ENCODE measurements around the gene RELCH. TPM values are rescaled to one million over a fixed set of nuclear protein-coding genes. Genes with fewer than 3 reads are reported as not detected.
A peak's percentile ranks its signal among the peaks of the same experiment; 100 is the strongest.
"Not testable (repeated sequence)": the region's sequence is repeated elsewhere in the genome, so short reads cannot be mapped to it uniquely, and the experiment has no call there.

RELCH gene, protein sequence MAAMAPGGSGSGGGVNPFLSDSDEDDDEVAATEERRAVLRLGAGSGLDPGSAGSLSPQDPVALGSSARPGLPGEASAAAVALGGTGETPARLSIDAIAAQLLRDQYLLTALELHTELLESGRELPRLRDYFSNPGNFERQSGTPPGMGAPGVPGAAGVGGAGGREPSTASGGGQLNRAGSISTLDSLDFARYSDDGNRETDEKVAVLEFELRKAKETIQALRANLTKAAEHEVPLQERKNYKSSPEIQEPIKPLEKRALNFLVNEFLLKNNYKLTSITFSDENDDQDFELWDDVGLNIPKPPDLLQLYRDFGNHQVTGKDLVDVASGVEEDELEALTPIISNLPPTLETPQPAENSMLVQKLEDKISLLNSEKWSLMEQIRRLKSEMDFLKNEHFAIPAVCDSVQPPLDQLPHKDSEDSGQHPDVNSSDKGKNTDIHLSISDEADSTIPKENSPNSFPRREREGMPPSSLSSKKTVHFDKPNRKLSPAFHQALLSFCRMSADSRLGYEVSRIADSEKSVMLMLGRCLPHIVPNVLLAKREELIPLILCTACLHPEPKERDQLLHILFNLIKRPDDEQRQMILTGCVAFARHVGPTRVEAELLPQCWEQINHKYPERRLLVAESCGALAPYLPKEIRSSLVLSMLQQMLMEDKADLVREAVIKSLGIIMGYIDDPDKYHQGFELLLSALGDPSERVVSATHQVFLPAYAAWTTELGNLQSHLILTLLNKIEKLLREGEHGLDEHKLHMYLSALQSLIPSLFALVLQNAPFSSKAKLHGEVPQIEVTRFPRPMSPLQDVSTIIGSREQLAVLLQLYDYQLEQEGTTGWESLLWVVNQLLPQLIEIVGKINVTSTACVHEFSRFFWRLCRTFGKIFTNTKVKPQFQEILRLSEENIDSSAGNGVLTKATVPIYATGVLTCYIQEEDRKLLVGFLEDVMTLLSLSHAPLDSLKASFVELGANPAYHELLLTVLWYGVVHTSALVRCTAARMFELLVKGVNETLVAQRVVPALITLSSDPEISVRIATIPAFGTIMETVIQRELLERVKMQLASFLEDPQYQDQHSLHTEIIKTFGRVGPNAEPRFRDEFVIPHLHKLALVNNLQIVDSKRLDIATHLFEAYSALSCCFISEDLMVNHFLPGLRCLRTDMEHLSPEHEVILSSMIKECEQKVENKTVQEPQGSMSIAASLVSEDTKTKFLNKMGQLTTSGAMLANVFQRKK
- total RNA-seq (2014; rRNA removed; shearing (Covaris generic); ENCODE audit: low replicate concordance), result 17.2 and 31.9 TPM in 2 replicates

DNA sequence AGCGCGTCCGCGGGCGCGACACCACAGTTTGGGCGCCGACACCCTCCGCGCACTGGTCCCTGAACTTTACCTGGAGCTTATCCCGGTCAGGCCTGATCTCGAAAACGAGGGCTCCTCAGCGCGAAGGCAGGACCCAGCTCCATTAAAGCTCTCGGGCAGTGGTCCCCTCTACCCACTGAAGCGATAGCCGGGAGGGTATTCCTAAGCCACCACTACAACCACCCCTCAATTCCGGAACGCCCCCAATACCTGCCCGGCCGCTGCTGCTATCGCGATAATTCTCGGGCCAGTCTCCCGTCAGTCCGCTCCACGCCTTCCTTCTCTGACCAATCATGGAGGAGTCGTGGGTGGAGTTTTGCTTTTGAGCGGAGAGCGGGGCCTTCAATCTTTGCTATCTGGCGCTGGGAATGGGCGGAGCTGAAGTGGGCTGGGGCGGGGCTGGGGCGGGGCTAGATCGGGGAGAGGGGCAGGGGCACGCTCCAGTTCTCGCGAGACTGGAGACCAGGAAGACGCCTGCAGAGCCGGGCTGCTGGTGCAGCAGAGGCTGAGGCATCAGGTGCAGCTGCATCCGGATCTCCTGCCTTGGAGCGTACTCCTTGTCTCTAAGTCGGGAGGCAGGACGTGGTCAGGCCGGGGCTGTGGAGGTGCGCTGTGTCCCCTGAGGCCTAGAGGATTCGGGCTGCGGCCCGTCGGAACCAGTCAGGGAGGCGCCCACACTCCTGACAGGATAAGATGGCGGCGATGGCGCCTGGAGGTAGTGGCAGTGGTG lies at the start of gene RELCH, which contains the start of gene PIGN:
RELCH (plus strand) TSS at position 482 of the 769 bp plus-strand sequence; CDS start at position 733, 251 bp downstream.
PIGN (minus strand) TSS at position 283 of the 769 bp plus-strand sequence. CDS start 25,703 bp downstream, outside the sequence.
- H3K4me3 ChIP-seq, result peak within 1 kb of the TSS; percentile 97
- peak; percentile 94 for DNase-seq
- H3K36me3 ChIP-seq, result no peaks in the 10 kb centered on the region; the same call in 1 of the 2 replicates
- no peaks in the 10 kb centered on the region; the same call in 1 of the 2 replicates for H3K9me3 ChIP-seq
- no peaks in the 10 kb centered on the region for H3K27me3 ChIP-seq

DNA sequence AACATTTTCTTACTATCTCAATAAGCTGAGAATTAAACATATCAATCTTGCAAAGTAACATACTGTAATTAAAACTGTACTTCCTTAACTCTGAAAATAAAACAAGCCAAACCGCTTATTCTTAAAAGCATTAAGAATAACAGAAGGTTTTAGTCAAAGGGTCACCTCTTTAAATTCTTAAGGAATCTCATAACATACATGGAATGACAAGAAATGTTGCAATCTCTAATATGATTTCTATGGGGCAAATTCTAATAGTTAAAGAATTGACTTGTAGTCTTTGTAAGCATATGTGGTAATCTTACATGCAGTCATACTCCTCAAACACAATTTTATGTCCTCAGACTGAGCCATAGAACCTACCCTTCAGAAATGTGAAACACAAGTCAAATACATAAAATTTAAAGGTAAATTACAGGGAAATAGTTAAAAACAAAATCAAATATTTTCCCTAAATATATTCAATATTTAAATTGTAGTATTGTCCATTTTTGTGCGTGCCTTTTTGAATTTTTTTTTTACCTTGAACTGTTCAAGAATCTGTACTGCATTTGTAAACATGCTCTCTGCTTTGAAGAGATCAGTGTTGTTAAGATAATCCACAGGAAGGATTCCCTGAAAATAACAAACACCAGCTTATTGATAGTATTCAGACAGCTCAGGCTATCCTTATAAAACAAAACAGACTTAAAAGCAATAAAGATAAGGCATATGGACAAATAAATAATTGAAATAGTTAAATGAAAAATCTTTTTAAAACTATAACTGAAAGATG lies 48.4 kb upstream of the RELCH start:
- DNase-seq, result no peak
- Histone ChIP-seq H3K4me3 (no peak overlapping the region), H3K27me3 (no peaks in the 10 kb centered on the region), H3K9me3 (no peaks in the 10 kb centered on the region), H3K36me3 (no peaks in the 10 kb centered on the region)

DNA sequence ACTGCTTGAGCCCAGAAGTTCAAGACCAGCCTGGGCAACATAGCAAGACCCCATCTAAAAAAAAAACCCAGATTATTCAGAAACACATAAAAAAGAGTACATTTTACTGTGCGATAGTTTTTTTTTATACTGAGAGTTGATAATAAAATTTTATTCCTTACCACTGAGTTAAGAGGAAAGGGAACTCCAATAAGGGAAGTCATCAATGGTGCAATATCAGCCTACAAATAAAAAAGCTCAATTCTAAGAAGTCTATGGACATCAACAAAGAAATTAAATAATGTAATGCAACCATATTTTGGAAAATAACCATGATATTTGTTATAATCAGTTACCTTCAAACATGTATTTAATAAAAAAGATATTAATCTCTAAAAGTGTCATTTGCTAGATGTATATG lies 46.8 kb upstream of the RELCH start:
- DNase-seq, result no peak
- Histone ChIP-seq H3K4me3 (no peak overlapping the region), H3K27me3 (no peaks in the 10 kb centered on the region), H3K9me3 (no peaks in the 10 kb centered on the region), H3K36me3 (no peaks in the 10 kb centered on the region)

DNA sequence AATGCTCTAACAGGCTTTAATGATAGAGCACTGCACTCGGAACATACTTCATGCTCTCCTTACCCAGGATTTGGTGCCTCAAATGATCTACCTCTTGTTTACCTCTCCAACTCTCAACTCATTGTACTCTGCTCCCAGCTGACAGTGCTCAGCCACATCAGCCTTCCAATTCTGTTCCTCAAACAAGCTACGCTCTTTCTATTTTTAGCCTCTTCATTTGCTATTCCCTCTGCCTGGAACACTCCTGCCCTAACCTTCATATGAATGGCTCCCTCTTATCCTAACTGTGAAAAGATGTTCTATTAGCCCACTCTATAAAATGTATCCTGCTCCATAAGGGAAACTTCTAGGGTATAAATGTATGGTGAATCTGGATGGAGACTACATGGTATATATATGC lies 42.7 kb upstream of the RELCH start:
- DNase-seq, result no peak

DNA sequence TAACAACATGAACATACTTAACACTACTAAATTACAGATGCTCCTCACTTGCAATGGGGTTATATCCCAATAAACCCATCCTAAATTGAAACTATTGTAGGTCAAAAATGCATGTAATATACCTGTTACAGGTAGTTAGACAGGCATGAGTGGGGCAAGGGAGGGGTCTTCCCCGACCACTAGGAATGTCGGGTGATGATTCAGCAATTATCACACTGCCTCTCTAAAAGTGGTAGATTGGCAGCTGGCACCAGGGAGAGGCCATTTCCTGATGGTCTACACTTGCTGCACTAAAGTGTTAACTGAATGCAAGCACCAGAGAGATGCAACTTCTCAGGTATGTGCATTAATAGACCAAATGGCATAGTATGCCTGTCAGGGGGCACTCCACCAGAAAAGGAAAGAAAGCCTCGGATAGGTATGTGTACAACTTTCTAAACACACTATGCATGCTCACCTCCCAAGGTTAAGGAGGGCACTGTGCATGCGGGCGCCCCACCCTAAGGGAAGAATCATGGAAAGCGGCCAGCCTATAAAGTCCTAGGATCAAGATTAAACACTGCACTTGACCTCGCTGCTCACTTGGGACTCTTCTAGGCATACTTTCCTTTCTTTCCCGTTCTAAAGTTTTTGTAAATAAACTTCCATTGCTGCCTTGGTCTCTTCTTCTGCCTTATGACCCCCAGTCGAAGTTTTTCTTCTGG lies 35.8 kb upstream of the RELCH start:
- DNase-seq, result no peak
- Histone ChIP-seq H3K36me3 (no peaks in the 10 kb centered on the region), H3K9me3 (no peaks in the 10 kb centered on the region), H3K4me3 (no peak overlapping the region), H3K27me3 (no peaks in the 10 kb centered on the region)

More for the DNA sequence above, 42.7 kb upstream of the RELCH start:
- no peaks in the 10 kb centered on the region for H3K9me3 ChIP-seq
- no peaks in the 10 kb centered on the region for H3K27me3 ChIP-seq
- no peak overlapping the region for H3K4me3 ChIP-seq
- no peaks in the 10 kb centered on the region for H3K36me3 ChIP-seq

DNA sequence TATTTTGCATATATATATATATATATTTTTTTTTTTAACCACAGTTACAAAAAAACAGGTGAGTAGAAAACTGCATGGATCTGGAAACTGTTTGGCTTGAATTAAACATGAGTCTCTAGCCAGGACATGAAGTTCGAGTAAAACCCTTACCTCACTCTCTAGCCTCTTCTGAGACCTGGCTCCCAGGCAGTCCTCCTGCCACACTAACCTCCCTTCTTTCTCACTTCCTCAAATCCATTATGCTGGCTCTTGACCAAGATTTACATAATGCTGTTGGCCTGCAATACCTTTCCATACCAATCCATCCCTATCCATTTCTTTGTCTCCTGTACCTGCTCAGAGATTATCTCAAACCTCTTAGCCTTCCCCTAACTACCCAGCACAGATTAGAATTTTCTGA lies 34.2 kb upstream of the RELCH start:
- Histone ChIP-seq H3K27me3 (no peaks in the 10 kb centered on the region), H3K36me3 (no peaks in the 10 kb centered on the region), H3K4me3 (no peak overlapping the region), H3K9me3 (no peaks in the 10 kb centered on the region)
- DNase-seq, result no peak

DNA sequence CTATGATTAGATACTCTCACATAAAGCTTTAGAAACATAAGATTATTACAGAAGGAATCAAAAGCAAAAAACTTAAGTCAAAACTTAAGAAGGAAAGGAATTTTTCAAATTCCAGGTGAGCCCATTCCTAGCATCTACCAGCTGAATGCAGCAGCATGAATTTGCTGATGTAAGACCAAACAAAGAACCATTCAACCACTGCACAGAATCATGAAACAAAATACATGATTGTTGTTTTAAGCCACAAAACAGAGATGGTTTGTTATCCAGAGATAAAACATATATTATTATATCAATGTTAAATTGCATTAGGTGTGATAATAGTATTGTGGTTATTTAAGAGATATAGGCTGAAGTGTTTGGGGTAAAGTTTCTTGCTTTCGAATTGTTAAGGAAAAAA lies 29.2 kb upstream of the RELCH start:
- Histone ChIP-seq H3K4me3 (no peak overlapping the region), H3K36me3 (no peaks in the 10 kb centered on the region), H3K9me3 (no peaks in the 10 kb centered on the region), H3K27me3 (no peaks in the 10 kb centered on the region)
- DNase-seq, result no peak

DNA sequence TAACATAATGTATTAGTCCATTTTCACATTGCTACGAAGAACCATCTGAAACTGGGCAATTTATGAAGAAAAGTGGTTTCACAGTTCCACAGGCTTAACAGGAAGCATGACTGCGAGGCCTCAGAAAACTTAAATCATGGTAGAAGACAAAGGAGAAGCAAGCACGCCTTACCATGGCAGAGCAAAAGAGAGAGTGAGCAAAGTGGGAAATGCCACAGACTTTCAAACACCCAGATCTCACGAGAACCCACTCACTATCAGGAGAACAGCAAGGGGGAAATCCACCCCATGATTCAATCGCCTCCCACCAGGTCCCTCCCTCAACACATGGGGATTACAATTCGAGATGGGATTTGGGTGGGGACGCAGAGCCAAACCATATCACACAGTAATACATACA lies 22.7 kb upstream of the RELCH start:
- Histone ChIP-seq H3K4me3 (no peak overlapping the region), H3K27me3 (no peaks in the 10 kb centered on the region), H3K9me3 (no peaks in the 10 kb centered on the region), H3K36me3 (no peaks in the 10 kb centered on the region; the same call in 1 of the 2 replicates)
- no peak for DNase-seq

DNA sequence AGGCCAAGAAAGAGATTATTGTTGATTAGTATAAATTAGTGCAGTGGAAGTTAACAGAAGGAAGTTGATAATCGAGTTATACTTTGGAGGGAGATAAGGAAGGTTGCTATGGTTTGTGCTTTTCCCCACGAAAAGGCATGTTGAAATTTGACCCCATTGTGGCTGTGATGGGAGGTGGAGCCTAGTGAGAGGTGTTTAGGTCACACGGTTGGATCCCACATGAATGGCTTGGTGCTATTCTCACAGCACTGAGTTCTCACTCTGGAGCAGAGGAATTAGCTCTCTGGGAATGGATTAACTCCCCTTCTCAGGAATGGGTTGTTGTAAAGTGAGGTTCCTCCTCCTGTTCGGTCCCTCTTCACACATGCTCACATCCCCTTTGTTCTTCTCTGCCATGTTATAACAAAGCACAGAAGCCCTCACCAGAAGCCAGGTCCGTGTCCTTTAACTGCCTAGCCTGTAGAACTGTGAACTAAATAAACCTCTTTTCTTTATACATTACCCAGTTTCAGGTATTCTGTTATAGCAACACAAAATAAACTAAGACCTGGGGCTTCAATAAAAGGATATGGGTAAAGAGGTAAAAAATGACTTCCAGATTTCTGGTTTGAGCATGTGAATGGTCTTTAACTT lies 22.1 kb upstream of the RELCH start:
- no peak overlapping the region for H3K4me3 ChIP-seq
- H3K9me3 ChIP-seq, result no peaks in the 10 kb centered on the region
- H3K36me3 ChIP-seq, result no peaks in the 10 kb centered on the region; the same call in 1 of the 2 replicates
- H3K27me3 ChIP-seq, result no peaks in the 10 kb centered on the region
- no peak for DNase-seq

DNA sequence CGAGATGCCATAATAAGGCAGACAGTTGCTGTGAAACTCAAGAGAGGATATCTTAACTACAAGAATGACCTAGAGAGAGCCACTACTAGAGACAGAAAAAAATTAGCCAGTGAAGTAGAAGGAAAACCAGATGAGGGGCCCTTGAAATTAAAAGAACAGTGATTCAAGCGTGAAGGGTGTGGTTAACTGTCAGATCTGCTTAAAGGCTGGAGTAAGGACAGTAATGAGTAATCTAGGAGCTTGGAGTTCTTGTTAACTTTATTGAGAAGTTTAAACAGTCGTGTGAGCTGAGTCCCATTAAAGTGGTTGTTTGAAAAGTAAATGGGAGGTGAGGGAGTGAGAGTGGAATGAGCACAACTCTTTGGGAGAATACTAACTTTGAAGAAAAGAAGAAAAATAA lies 21.5 kb upstream of the RELCH start:
- H3K27me3 ChIP-seq, result no peaks in the 10 kb centered on the region
- no peak overlapping the region for H3K4me3 ChIP-seq
- H3K36me3 ChIP-seq, result no peaks in the 10 kb centered on the region; the same call in 1 of the 2 replicates
- no peaks in the 10 kb centered on the region for H3K9me3 ChIP-seq
- DNase-seq, result no peak

DNA sequence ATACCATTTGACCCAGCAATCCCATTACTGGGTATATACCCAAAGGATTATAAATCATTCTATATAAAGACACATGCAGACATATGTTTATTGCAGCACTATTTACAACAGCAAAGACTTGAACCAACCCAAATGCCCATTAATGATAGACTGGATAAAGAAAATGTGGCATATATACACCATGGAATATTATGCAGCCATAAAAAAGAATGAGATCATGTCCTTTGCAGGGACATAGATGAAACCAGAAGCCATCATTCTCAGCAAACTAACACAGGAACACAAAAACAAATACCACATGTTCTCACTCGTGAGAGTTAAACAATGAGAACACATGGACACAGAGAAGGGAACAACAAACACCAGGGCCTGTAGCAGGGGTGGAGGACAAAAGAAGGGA lies 20.5 kb upstream of the RELCH start:
- not testable (repeated sequence) for DNase-seq, H3K9me3 ChIP-seq, H3K36me3 ChIP-seq, H3K27me3 ChIP-seq, H3K4me3 ChIP-seq

DNA sequence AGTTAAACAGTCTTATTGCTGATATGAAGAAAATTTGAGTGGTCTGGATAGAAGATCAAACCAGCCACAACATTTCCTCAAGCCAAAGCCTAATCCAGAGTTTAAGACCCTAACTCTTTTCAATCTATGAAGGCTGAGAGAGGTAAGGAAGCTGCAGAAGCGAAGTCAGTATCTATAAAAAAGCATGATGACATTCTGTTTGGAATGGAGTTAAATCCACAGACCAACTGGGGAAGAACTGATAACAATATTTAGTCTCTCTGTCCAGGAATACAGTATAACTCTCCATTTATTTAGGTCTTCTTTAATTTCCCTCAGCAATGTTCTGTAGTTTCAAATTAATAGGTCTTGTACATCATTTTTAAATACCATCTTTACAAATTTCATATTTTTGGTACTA lies 16.2 kb upstream of the RELCH start:
- Histone ChIP-seq H3K27me3 (no peaks in the 10 kb centered on the region), H3K9me3 (no peaks in the 10 kb centered on the region), H3K4me3 (no peak overlapping the region), H3K36me3 (no peaks in the 10 kb centered on the region)
- no peak for DNase-seq

DNA sequence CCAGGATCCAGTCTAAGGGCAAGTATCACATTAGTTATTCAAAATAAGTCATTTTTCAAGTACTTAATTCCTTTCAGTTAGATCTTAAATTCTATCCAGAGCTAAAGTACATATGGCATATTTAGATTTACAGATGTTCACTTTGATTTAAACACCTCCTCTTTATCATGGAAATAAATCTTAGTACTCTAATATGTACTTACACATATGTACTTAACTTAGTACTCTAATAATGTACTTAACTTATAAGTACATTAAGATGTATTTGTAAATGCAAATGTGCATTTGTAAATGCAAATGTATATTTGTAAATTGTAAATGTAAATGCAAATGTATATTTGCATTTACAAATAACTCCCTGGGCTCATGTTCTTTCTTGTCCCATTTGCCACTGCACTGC lies 14.8 kb upstream of the RELCH start:
- no peaks in the 10 kb centered on the region for H3K36me3 ChIP-seq
- H3K27me3 ChIP-seq, result no peaks in the 10 kb centered on the region
- no peak for DNase-seq
- H3K9me3 ChIP-seq, result no peaks in the 10 kb centered on the region
- H3K4me3 ChIP-seq, result no peak overlapping the region

DNA sequence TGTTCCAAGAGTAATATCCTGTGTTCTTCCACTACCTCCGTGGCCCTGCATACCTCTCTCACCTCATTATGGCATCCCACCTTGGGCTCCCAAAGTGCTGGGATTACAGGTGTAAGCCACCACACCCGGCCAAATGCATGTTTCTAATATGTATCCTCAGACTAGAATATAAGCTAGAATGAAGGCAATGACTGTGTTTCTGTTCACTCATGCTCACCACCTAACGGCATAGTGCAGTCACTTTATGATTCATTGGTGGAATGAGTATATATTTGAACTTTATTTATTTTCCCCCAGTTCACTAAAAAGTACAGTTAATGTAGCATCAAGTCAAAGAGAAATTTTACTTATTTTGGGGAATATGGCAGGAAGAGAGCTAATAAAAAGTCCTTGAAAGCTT lies 11.5 kb upstream of the RELCH start:
- no peak overlapping the region for H3K4me3 ChIP-seq
- no peak for DNase-seq
- H3K27me3 ChIP-seq, result no peaks in the 10 kb centered on the region
- no peaks in the 10 kb centered on the region for H3K36me3 ChIP-seq
- no peaks in the 10 kb centered on the region for H3K9me3 ChIP-seq

Measured in MG63 (cell line).